ENCODE data around the gene CACNA2D3. TPM values are rescaled to one million over a fixed set of nuclear protein-coding genes. Genes with fewer than 3 reads are reported as not detected.

CACNA2D3 gene
- total RNA-seq, 1 experiment from 2014 or later: 0.59 TPM

- no peak overlapping the region for H3K4me3 ChIP-seq
- peaks cover 17% of the 10 kb centered on the region for H3K4me1 ChIP-seq (replicated peaks; ENCODE audit: insufficient read depth)
- no peaks in the 10 kb centered on the region for H3K27me3 ChIP-seq (ENCODE audit: insufficient read depth, low read depth)
- H4K20me1 ChIP-seq (ENCODE audit: insufficient read depth): no peaks in the 10 kb centered on the region
- 0 out of 2 replicates have a peak, but pooled peaks cover 4% of the 10 kb centered on the region for H3F3A ChIP-seq (ENCODE audit: insufficient read depth, low read depth)
- no peak for DNase-seq
- BruUV-seq (replicated peaks): no TSS peak
- intact Hi-C loops (cut with micrococcal nuclease; ENCODE audit: unreplicated experiment): loop anchor here (1.0 to 5.0 kb wide), 5 partner anchors 47 to 772 kb away; no protein-coding TSS in a partner anchor
- no peak overlapping the region for H2AFZ ChIP-seq
- no peaks in the 10 kb centered on the region for H3K36me3 ChIP-seq (ENCODE audit: low read depth)
- no peaks in the 10 kb centered on the region for H3K79me2 ChIP-seq (ENCODE audit: low read depth)
- ChIA-PET POLR2A (ENCODE audit: unreplicated experiment) (no interaction called here), CTCF (no interaction called here)
- no peak for TF ChIP-seq CTCF (conservative IDR thresholded peaks at IDR 0.05)
- no peak for TF ChIP-seq EZH2 (IDR thresholded peaks at IDR 0.05; ENCODE audit: low read depth)
- H3K9me3 ChIP-seq (ENCODE audit: insufficient read depth, low read depth): no peaks in the 10 kb centered on the region
- H3K4me2 ChIP-seq: no peak overlapping the region
- H3K27ac ChIP-seq: no peak overlapping the region
- H3K9me2 ChIP-seq (ENCODE audit: insufficient read depth): no peaks in the 10 kb centered on the region
These were observed 828.1 kb downstream of the CACNA2D3 start for GRCh38 chr3:54950391-54951003.

- peaks cover 17% of the 10 kb centered on the region for H3K4me1 ChIP-seq (replicated peaks; ENCODE audit: insufficient read depth)
- H3K79me2 ChIP-seq (ENCODE audit: low read depth): no peaks in the 10 kb centered on the region
- H4K20me1 ChIP-seq (ENCODE audit: insufficient read depth): no peaks in the 10 kb centered on the region
- no peaks in the 10 kb centered on the region for H3K9me3 ChIP-seq (ENCODE audit: insufficient read depth, low read depth)
- ChIA-PET CTCF (no interaction called here), POLR2A (ENCODE audit: unreplicated experiment) (no interaction called here)
- DNase-seq: peak in 1 of 2 experiments; percentile 42
- no peaks in the 10 kb centered on the region for H3K9me2 ChIP-seq (ENCODE audit: insufficient read depth)
- H3K4me3 ChIP-seq: no peak overlapping the region
- no peak overlapping the region for H3K4me2 ChIP-seq
- no TSS peak for BruUV-seq (replicated peaks)
- H3K27me3 ChIP-seq (ENCODE audit: insufficient read depth, low read depth): no peaks in the 10 kb centered on the region
- no peak overlapping the region for H3K27ac ChIP-seq
- H2AFZ ChIP-seq: no peak overlapping the region
- intact Hi-C loops (cut with micrococcal nuclease; ENCODE audit: unreplicated experiment): loop anchor here (1.0 to 5.0 kb wide), 5 partner anchors 46 to 771 kb away; no protein-coding TSS in a partner anchor
- no peaks in the 10 kb centered on the region for H3K36me3 ChIP-seq (ENCODE audit: low read depth)
- no peak for TF ChIP-seq EZH2 (IDR thresholded peaks at IDR 0.05; ENCODE audit: low read depth)
- 0 out of 2 replicates have a peak, but pooled peaks have one; percentile 33 for TF ChIP-seq CTCF (conservative IDR thresholded peaks at IDR 0.05)
- 0 out of 2 replicates have a peak, but pooled peaks cover 4% of the 10 kb centered on the region for H3F3A ChIP-seq (ENCODE audit: insufficient read depth, low read depth)
These were observed 829.1 kb downstream of the CACNA2D3 start for GRCh38 chr3:54951405-54951804.

GRCh38 chr3:54954022-54954421, 831.7 kb downstream of the CACNA2D3 start:
- peak; percentile 57 to 71 for DNase-seq
- H3K4me3 ChIP-seq: no peak overlapping the region
- no peaks in the 10 kb centered on the region for H3K9me3 ChIP-seq (ENCODE audit: insufficient read depth, low read depth)
- peak overlapping the region; percentile 53 for H3K27ac ChIP-seq
- H3F3A ChIP-seq (ENCODE audit: insufficient read depth, low read depth): 0 out of 2 replicates have a peak, but pooled peaks cover 4% of the 10 kb centered on the region
- ChIA-PET CTCF (no interaction called here), POLR2A (ENCODE audit: unreplicated experiment) (no interaction called here)
- H4K20me1 ChIP-seq (ENCODE audit: insufficient read depth): no peaks in the 10 kb centered on the region
- TF ChIP-seq EZH2 (IDR thresholded peaks at IDR 0.05; ENCODE audit: low read depth) (no peak), CTCF (conservative IDR thresholded peaks at IDR 0.05) (no peak)
- no peaks in the 10 kb centered on the region for H3K79me2 ChIP-seq (ENCODE audit: low read depth)
- no peaks in the 10 kb centered on the region for H3K36me3 ChIP-seq (ENCODE audit: low read depth)
- H3K4me1 ChIP-seq (replicated peaks; ENCODE audit: insufficient read depth): peaks cover 17% of the 10 kb centered on the region
- no peaks in the 10 kb centered on the region for H3K27me3 ChIP-seq (ENCODE audit: insufficient read depth, low read depth)
- intact Hi-C loops (cut with micrococcal nuclease; ENCODE audit: unreplicated experiment): loop anchor here (1.0 to 5.0 kb wide), 5 partner anchors 43 to 533 kb away; partner anchors contain the start of gene WNT5A
- peak overlapping the region; percentile 49 for H3K4me2 ChIP-seq
- H3K9me2 ChIP-seq (ENCODE audit: insufficient read depth): no peaks in the 10 kb centered on the region
- H2AFZ ChIP-seq: no peak overlapping the region
- no TSS peak for BruUV-seq (replicated peaks)

Measured in PC-9 (cell line).